ENCODE results near the gene GNA14.

GRCh38 chr9:77592476-77592875, 55.6 kb downstream of the GNA14 start:
- no peak for TF ChIP-seq CTCF (conservative IDR thresholded peaks at IDR 0.05; ENCODE audit: low read length)
- no peak for TF ChIP-seq EZH2phosphoT487 (IDR thresholded peaks at IDR 0.05; ENCODE audit: borderline replicate concordance, low read depth, low read length)

All from OCI-LY7 (cell line).